Dendritic cell treated with granulocyte-macrophage colony-stimulating factor and Interleukin-4, amounts not matched to agents 40 ng/mL and 50 ng/mL, for 4 days (primary cell): ENCODE measurements around the gene ATP11A.
"Not testable (repeated sequence)": the region's sequence is repeated elsewhere in the genome, so short reads cannot be mapped to it uniquely, and the experiment has no call there.

ENCODE experiments used
- H3K27ac Mint-ChIP-seq: one replicate; pipeline ENCODE4 v1.8.0; 2022; ENCODE audit warnings: mild to moderate bottlenecking, mixed read lengths
- H3K27me3 Mint-ChIP-seq: one replicate; pipeline ENCODE4 v1.8.0; 2022; ENCODE audit warnings: mild to moderate bottlenecking, mixed read lengths
- H3K36me3 Mint-ChIP-seq: one replicate; pipeline ENCODE4 v1.8.0; 2022; ENCODE audit warnings: low read depth, mixed read lengths
- H3K4me1 Mint-ChIP-seq: one replicate; pipeline ENCODE4 v1.8.0; 2022; ENCODE audit warnings: low read depth, mixed read lengths
- H3K4me3 Mint-ChIP-seq: one replicate; pipeline ENCODE4 v1.8.0; 2022; ENCODE audit warnings: mild to moderate bottlenecking, moderate library complexity, mixed read lengths
- H3K9me3 Mint-ChIP-seq: one replicate; pipeline ENCODE4 v1.8.0; 2022; ENCODE audit warnings: mixed read lengths
- intact Hi-C: fragments of 100-400 bp; cut with micrococcal nuclease; formaldehyde crosslinking; loops from one replicate; pipeline ENCODE4 v1.15.0; 2022

Gene ATP11A

DNA sequence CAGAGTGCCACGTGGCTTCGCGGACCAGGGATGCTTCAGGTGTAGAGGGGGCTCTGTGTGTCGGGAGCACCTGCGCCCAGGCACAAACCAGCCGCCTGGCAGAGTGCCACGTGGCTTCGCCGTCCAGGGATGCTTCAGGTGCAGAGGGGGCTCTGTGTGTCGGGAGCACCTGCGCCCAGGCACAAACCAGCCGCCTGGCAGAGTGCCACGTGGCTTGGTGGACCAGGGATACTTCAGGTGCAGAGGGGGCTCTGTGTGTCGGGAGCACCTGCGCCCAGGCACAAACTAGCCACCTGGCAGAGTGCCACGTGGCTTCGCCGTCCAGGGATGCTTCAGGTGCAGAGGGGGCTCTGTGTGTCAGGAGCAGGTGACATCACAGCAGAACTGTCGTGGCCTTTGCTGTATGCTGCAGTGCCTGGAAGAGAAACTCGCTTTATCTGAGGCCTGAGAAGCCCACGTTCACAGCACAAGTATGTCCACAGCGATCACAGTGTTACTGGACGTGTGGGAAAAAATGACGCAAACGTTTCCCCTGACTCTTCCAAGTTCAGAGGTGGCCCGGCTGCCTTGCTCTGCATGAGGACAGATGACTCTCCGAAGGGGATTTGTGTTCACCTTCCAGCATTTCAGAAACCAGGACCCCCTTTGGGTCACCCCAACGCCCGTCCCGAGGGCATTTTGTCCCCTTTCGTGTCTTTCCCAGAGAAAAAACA lies 151.6 kb downstream of the ATP11A start:
- H3K9me3 Mint-ChIP-seq, intact Hi-C loops, H3K4me1 Mint-ChIP-seq, H3K27me3 Mint-ChIP-seq, H3K4me3 Mint-ChIP-seq, H3K27ac Mint-ChIP-seq: not testable (repeated sequence)
- H3K36me3 Mint-ChIP-seq, result peaks cover 93% of the 10 kb centered on the region

DNA sequence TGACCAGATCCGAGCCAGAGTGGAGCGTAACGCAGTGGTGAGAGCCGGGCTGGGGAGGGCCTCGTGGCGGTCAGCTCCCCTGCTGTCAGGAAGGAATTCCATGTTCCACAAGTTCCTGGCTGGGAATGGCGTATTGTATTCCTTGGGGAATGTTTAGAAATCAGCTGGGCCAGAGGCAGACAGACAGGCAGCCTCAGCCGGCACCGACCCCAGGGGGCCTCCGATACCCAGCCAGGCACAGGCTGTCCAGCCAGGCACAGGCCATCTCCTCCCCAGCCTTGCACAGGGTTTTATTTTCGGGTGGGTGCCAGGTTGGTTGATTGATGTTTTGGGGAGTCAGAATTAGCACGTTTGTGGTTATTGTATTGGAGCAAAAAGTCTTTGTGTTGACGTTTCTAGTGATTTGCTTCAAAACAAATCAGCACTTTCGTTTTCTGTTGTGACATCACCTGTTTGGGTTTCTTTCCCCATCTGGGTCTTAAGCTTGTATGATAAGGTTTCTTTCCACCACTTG lies 152.6 kb downstream of the ATP11A start:
- Mint-ChIP-seq H3K4me3 (no peak overlapping the region), H3K27me3 (no peaks in the 10 kb centered on the region), H3K27ac (no peak overlapping the region), H3K4me1 (no peaks in the 10 kb centered on the region), H3K9me3 (no peaks in the 10 kb centered on the region), H3K36me3 (peaks cover 93% of the 10 kb centered on the region)
- intact Hi-C loops, result no loop called here

DNA sequence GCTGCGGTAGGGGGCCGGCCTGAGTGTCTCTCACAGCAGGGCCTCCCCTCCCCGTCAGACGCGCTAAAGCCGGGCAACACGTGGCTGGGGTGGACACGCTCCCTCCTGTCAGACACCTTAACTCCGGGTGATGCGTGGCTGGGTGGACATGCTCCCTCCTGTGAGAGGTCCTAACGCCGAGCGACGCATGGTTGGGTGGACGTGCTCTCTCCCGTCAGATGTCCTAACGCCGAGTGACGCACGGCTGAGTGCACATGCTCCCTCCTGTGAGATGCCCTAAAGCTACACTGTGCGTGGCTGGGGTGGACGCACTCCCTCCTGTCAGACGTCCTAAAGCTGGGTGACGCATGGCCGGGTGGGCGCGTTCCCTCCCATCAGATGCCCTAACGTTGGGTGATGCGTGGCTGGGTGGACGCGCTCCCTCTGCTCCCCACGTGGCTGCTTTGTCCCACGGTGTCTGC lies 153.1 kb downstream of the ATP11A start:
- intact Hi-C loops, result no loop called here
- Mint-ChIP-seq H3K36me3 (peaks cover 93% of the 10 kb centered on the region), H3K27me3 (no peaks in the 10 kb centered on the region), H3K27ac (no peak overlapping the region), H3K4me1 (no peaks in the 10 kb centered on the region), H3K4me3 (no peak overlapping the region), H3K9me3 (no peaks in the 10 kb centered on the region)

DNA sequence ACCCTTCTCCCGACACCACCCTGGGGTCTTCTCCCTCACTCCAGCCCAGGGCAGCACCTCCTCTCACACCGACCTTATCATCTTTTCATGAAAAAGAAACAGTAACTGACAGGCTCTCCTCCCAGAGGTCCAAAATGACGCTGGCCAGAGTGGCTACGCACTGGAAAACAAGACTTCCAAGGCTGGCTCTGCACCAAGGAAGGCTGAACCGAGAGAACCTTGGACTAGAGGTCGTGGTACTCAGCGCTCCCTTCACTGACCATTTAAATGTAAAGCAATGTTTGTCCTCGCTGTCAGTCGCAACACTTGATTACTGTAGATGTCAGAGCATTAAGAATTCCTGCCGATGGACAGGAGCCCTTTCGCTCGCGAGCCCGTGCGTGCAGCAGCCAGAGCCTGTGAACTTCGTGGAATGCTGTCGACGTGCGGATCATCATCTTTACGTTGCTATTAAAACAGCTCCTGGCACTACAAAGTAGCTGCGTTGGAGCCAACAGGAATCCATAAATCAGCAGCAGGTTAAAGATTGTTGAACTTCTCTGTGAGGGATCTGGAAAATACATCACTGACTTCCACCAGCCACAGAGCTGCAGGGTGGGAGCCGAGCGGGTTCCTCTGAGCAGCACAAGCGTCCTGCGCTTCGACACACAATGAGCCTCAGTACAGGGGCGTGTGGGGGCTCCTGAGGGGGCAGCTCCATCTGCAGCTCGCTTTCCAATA lies 153.7 kb downstream of the ATP11A start:
- no peak overlapping the region for H3K27ac Mint-ChIP-seq
- H3K4me1 Mint-ChIP-seq, result no peaks in the 10 kb centered on the region
- intact Hi-C loops, result no loop called here
- H3K36me3 Mint-ChIP-seq, result peaks cover 93% of the 10 kb centered on the region
- H3K4me3 Mint-ChIP-seq, result no peak overlapping the region
- no peaks in the 10 kb centered on the region for H3K9me3 Mint-ChIP-seq
- H3K27me3 Mint-ChIP-seq, result no peaks in the 10 kb centered on the region

DNA sequence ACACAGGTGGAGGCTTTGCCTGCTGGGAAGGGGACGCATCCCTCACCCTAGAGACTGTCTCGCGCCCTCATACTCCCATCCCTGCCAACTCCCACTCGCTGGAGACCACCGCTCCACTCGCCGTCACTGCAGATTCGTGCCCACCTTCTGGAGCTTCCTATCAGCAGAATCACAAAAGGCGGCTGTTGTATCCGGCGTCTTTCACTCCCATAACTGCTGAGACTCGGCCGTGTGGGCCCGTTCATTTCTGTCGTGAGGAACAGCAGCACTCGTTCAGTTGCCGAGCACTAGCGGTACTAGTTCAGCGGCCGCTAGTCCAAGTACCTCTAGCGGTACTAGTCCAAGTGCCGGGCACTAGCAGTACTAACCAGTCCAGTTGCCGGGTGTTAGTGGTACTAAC lies 154.6 kb downstream of the ATP11A start:
- H3K4me1 Mint-ChIP-seq, result no peaks in the 10 kb centered on the region
- intact Hi-C loops, result no loop called here
- no peaks in the 10 kb centered on the region for H3K9me3 Mint-ChIP-seq
- H3K27ac Mint-ChIP-seq, result no peak overlapping the region
- H3K27me3 Mint-ChIP-seq, result no peaks in the 10 kb centered on the region
- H3K4me3 Mint-ChIP-seq, result no peak overlapping the region
- H3K36me3 Mint-ChIP-seq, result peaks cover 93% of the 10 kb centered on the region

DNA sequence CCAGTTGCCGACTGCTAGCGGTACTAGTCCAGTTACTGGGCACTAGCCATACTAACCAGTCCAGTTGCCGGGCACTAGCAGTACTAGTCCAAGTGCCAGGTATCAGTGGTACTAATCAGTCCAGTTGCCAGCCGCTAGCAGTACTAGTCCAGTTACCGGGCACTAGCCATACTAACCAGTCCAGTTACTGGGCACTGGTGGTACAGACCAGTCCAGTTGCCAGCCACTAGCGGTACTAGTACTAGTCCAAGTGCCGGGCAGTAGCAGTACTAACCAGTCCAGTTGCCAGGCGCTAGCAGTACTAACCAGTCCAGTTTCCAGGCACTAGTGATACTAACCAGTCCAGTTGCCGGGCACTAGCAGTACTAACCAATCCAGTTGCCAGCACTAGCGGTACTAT lies 155.0 kb downstream of the ATP11A start:
- Mint-ChIP-seq H3K36me3 (peaks cover 93% of the 10 kb centered on the region), H3K27me3 (no peaks in the 10 kb centered on the region), H3K4me1 (no peaks in the 10 kb centered on the region), H3K9me3 (no peaks in the 10 kb centered on the region), H3K4me3 (no peak overlapping the region), H3K27ac (no peak overlapping the region)
- intact Hi-C loops, result no loop called here

DNA sequence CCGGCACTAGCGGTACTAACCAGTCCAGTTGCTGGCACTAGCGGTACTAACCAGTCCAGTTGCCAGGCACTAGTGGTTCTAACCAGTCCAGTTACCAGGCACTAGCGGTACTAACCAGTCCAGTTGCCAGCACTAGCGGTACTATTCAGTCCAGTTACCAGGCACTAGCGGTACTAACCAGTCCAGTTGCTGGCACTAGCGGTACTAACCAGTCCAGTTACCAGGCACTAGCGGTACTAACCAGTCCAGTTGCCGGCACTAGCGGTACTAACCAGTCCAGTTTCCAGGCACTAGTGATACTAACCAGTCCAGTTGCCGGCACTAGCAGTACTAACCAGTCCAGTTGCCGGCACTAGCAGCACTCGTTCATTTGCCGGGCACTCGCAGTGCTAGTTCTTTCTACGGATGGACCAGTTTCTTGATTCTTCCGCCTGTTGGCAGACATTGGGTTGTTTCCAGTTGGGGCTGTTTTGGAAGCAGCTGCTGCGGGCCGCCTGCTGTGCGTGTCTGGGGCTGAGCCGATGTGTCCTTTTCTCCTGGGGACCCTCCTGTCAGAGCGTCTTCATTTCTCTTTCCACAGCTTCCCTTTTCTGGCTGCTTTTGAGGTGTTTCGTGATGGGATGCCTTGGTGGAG lies 155.8 kb downstream of the ATP11A start:
- H3K27me3 Mint-ChIP-seq, result no peaks in the 10 kb centered on the region
- H3K27ac Mint-ChIP-seq, result no peak overlapping the region
- no peaks in the 10 kb centered on the region for H3K9me3 Mint-ChIP-seq
- intact Hi-C loops, result no loop called here
- H3K4me3 Mint-ChIP-seq, result no peak overlapping the region
- no peaks in the 10 kb centered on the region for H3K4me1 Mint-ChIP-seq
- peaks cover 93% of the 10 kb centered on the region for H3K36me3 Mint-ChIP-seq

DNA sequence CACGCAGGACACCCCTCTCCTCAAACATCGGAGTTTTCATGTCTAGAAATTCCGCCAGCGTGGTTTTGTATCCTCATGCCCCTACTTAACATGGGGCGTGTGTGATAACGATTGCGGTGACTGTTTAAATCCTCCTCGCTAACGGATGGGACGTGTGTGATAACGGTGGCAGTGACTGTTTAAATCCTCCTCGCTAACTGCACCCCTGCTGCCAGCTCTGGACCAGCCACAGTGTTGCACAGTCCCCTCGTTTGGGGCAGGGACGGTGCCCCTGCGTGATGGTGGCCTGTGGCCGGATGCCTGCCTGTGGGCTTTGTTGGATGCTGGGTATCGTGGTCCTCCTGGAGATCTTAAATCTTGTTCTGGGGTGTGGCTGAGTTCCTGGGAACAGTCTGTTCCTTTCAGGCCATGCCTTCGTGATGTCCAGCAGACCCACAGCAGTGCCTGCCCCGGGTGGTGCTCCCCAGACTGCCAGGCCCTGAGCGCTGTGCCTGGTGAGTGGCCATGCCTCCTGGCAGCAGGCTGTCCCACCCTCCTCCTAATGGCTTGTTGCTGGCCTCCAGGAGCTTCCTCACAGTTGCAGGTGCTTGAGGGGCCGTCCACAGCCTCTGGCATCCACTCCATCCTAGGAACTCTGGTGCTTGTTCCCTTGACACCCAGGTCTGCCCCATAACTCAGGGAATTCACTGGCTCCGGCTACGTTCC lies 156.7 kb downstream of the ATP11A start:
- no peak overlapping the region for H3K27ac Mint-ChIP-seq
- H3K4me3 Mint-ChIP-seq, result no peak overlapping the region
- no peaks in the 10 kb centered on the region for H3K27me3 Mint-ChIP-seq
- H3K9me3 Mint-ChIP-seq, result no peaks in the 10 kb centered on the region
- H3K36me3 Mint-ChIP-seq, result peaks cover 93% of the 10 kb centered on the region
- intact Hi-C loops, result no loop called here
- no peaks in the 10 kb centered on the region for H3K4me1 Mint-ChIP-seq

DNA sequence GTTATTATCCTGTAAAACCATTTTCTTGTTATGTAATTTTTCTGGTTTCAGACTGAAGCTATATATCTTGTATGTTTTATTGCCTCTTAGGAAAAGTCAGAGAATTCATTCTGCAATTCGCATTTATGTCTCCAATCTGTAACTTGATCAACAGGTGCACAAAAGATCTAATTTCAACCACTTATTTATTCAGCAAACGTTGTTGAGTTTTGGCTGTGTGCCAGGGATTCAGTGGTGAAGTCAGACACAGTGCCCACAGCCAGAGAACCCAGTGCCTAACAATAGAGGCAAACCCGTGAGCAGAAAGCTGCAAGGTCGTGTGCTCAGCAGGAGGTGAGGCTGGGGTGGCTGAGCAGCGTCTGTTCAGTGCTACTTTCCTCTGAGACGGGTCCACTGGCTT lies 159.7 kb downstream of the ATP11A start:
- Mint-ChIP-seq H3K36me3 (peaks cover 93% of the 10 kb centered on the region), H3K27me3 (no peaks in the 10 kb centered on the region), H3K27ac (no peak overlapping the region), H3K9me3 (no peaks in the 10 kb centered on the region), H3K4me3 (no peak overlapping the region), H3K4me1 (no peaks in the 10 kb centered on the region)
- intact Hi-C loops, result no loop called here

DNA sequence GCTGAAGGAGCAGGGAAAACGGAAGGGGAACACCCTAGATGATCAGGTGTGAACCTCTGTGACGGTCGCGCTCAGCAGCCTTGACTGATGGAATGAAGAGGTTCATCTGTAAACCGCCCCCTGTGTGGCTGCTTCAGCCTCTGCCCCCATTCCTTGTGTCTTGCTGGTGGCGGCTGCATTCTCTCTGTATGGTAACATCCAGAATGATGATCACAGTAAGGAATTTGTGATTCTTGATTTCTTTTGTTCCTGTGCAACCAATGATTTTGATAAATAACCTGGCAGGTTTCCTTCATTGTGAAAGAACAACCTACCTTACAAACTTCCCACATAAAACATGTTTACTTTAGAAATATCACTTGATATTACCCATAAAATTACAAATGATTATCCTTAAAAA lies 160.4 kb downstream of the ATP11A start:
- Mint-ChIP-seq H3K27ac (no peak overlapping the region), H3K36me3 (peaks cover 98% of the 10 kb centered on the region), H3K4me1 (no peaks in the 10 kb centered on the region), H3K9me3 (no peaks in the 10 kb centered on the region), H3K4me3 (no peak overlapping the region), H3K27me3 (no peaks in the 10 kb centered on the region)
- intact Hi-C loops, result no loop called here

DNA sequence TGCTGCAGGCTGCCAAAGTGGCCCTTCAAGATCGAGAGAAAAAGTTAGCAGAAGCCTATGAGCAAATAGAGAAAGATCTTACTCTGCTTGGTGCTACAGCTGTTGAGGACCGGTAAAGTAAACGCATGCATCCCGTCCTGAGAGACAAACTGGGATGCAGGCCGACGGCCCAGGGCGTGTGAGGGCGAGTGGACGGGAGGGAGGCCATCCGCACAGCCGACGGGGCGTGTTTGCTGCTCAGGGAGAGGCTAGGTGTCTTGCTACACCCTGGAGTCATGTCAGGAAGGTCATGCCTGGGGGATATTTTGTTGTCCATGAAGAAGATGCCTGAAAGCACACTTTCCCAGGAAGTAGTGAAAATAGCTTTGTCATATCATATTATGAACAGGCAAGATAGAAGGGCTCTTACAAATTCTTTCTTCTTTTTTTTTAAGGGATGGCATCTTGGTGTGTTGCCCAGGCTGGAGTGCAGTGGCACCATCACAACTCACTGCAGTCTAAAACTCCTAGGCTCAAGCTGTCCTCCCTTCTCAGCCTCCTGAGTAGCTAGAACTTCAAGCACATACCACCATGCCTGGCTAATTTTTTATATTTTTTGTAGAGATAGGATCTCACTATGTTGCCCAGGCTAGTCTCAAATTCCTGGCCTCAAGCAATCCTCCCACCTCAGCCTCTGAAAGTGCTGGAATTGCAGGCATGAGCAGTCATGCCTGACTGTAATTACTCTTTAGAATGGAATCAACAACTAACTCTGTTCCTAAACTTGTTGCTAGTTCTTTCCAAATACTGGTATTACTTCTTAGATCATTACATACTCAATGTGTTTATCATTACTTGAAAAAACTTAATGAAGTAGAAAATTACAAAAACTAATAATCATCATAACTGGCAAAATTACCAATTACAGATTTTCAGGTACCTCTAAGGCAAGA lies 161.5 kb downstream of the ATP11A start:
- intact Hi-C loops, result no loop called here
- no peak overlapping the region for H3K27ac Mint-ChIP-seq
- H3K9me3 Mint-ChIP-seq, result no peaks in the 10 kb centered on the region
- H3K4me3 Mint-ChIP-seq, result no peak overlapping the region
- no peaks in the 10 kb centered on the region for H3K27me3 Mint-ChIP-seq
- peaks cover 100% of the 10 kb centered on the region for H3K36me3 Mint-ChIP-seq
- no peaks in the 10 kb centered on the region for H3K4me1 Mint-ChIP-seq

DNA sequence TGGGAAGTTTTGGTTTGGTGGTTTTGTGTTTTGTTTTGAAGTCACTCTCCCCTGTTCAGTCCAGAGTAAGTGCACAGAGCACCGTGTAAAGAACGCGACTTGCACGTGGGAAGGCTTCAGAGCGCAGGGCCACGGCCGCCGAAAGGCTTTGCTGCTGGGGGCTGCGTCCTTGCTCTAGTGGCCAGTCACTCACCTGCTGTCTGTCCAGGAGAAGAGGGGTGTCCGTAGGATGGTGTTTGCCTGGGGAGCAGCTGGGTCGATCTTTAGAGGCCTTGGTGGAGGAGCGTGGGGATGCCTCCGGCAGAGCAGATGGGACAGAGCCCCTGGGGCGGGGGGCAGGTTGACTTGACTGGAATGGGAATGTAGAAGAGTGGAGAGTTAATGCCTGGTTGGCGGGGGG lies 162.6 kb downstream of the ATP11A start:
- intact Hi-C loops, result no loop called here
- Mint-ChIP-seq H3K36me3 (peaks cover 100% of the 10 kb centered on the region), H3K27ac (no peak overlapping the region), H3K4me3 (no peak overlapping the region), H3K4me1 (no peaks in the 10 kb centered on the region), H3K27me3 (no peaks in the 10 kb centered on the region), H3K9me3 (no peaks in the 10 kb centered on the region)

DNA sequence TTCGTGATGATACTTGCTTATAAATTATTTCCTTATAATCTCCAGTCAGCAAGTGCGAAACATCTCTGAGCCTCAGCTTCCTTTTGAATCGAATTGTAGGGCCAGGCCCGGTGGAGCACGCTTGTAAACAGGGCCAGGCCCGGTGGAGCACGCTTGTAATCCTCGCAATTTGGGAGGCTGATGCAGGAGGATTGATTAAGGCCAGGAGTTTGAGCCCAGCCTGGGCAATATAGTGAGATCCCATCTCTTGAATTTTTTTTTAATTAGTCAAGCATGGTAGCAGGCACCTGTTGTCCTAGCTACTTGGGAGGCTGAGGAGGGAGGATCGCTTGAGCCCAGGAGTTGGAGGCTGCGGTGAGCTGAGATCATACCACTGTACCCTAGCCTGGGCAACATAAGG lies 163.0 kb downstream of the ATP11A start:
- Mint-ChIP-seq H3K4me1 (no peaks in the 10 kb centered on the region), H3K27ac (no peak overlapping the region), H3K27me3 (no peaks in the 10 kb centered on the region), H3K9me3 (no peaks in the 10 kb centered on the region), H3K36me3 (peaks cover 100% of the 10 kb centered on the region), H3K4me3 (no peak overlapping the region)
- intact Hi-C loops, result no loop called here
